GM19025 (cell line): Measurements from ENCODE around the gene PDZRN4.
"Not testable (repeated sequence)": the region's sequence is repeated elsewhere in the genome, so short reads cannot be mapped to it uniquely, and the experiment has no call there.

Experiments used
- ATAC-seq: cut with Tn5 transposase; IDR thresholded peaks from one replicate; pipeline ENCODE4 v1.9.1; 2021; ENCODE audit warnings: mild to moderate bottlenecking, low read depth, moderate library complexity; ENCODE audit not compliant: unreplicated experiment

PDZRN4 gene

GRCh38 chr12:41606468-41607445 is 418.6 kb downstream of the PDZRN4 start:
- ATAC-seq, result no peak

DNA sequence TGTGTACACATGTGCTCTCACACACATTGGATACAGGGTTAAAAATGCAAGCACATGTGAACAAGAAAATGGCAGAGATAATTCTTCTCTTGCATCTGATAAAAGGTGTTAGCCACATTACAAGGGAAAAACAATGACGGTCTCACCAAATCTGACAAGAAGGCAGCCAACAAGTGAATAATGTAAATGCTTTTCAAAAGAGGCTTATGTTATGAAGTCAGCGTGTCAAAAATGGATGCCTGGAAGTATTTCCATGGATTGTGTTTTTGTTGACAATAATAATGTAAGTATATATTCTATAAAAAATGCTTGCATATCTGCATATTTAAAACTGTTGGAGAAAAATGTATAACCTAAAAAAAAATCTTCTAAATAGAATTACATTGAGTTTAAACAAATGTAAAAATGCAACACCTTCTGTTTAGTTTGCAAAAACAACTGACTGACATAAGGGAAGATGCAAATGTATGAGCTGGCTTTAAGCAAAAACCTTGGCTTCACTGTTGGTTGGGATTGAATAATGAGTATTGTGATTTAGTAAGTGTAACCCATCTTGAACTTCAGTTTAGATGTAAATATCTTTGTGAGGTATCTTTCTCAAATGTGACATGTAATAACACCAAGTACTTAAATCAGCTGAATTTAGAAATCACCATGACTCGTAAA is 424.9 kb downstream of the PDZRN4 start:
- ATAC-seq, result no peak

DNA sequence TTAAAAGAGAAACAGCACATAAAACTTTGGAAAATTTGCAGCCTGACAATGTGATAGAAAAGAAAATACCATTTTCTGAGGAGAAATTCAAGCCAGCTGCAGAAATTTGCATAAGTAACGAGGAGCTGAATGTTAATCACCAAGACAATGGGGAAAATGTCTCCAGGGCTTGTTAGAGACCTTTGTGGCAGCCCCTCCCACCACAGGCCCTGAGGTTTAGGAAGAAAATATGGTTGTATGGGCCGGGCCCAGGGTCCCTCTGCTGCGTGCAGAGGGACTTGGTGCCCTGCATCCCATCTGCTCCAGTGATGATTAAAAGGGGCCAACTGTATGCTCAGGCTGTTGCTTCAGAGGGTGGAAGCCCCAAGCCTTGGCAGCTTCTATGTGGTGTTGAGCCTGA is 427.1 kb downstream of the PDZRN4 start:
- ATAC-seq, result not testable (repeated sequence)

DNA sequence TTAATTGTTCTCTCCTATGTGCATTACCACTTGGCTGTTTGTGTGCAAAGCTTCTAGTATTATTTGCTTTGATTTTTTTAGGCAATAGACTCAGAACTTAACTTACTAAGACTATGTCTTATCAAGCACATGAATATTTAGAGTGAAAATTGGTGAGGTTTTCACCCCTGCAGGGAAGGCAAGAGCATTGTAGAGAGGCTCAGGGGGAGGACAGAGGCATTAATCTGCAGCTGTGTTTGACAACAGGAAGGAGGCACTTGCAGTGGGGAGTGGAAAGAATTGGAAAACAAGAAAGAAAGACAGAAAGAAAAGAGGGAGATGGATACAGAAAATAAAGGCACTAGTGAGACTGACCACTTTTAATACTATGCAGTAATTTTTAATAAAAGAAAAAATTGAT is 431.6 kb downstream of the PDZRN4 start:
- ATAC-seq, result no peak

DNA sequence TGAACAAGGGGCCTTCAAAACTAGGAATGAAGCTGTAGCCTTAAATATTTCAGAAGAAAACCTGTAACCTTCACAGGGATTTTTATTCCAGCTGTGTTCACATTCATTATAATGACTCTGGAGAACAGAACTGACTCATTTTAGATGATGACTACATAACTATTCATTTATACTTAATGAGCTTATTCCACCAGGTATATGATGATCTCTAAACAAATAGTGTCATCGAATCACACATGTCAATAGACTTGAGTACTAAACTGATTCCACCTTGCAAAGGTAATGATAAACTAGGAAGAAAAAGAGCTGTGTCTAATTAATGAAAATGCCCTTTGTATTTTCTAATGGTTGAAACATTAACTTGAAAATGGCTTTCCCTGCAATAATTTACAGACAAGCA is 433.2 kb downstream of the PDZRN4 start:
- ATAC-seq, result no peak
